Duodenal mucosa (tissue), 2 donors: ENCODE data around the gene NQO2.

Source experiments
- H3K27ac ChIP-seq: one replicate; pipeline ENCODE4 v1.7.0; 2013; ENCODE audit warnings: low read depth, low read length
- H3K27me3 ChIP-seq, 2 donors: one replicate each; pipeline ENCODE4 v1.7.0; 2013; ENCODE audit warnings: low read length in 2 of 2, control low read depth in 1 of 2; ENCODE audit not compliant: insufficient read depth in 2 of 2, control insufficient read depth in 1 of 2
- H3K36me3 ChIP-seq, 2 donors: one replicate each; pipeline ENCODE4 v1.7.0; 2013; ENCODE audit warnings: low read length in 2 of 2, control low read depth in 1 of 2; ENCODE audit not compliant: insufficient read depth in 2 of 2, control insufficient read depth in 1 of 2
- H3K4me1 ChIP-seq, 2 donors: one replicate each; pipeline ENCODE4 v1.7.0; 2013; ENCODE audit warnings: low read length in 2 of 2, control low read depth in 1 of 2; ENCODE audit not compliant: insufficient read depth in 2 of 2, control insufficient read depth in 1 of 2
- H3K4me3 ChIP-seq, 2 donors: one replicate each; pipeline ENCODE4 v1.7.0; 2013; ENCODE audit warnings: low read length in 2 of 2, low read depth in 1 of 2
- H3K9ac ChIP-seq, 2 donors: one replicate each; pipeline ENCODE4 v1.7.0; 2013; ENCODE audit warnings: low read length in 2 of 2, low read depth in 1 of 2
- H3K9me3 ChIP-seq, 2 donors: one replicate each; pipeline ENCODE4 v1.7.0; 2013; ENCODE audit warnings: low read length in 2 of 2, control low read depth in 1 of 2; ENCODE audit not compliant: control insufficient read depth in 1 of 2

The NQO2 gene

DNA sequence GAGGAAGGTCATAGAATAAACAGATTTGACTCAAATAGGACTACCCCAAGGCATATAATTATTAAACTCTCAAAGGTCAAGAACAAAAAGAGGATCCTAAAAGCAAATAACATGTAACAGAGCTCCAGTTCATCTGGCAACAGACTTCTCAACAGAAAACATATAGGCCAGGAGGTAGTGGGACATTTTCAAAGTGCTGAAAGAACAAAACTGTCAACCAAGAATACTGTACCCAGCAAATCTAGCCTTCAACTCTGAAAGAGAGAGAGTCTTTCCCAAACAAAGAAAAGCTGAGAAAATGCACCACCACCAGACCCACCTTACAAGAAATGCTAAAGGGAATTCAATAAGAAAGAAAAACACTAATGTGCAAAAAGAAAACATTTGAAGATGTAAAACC is 11.9 kb downstream of the NQO2 start:
- H3K27me3 ChIP-seq = no peaks in the 10 kb centered on the region
- H3K36me3 ChIP-seq = peaks cover 26 to 59% of the 10 kb centered on the region in 2 donors
- H3K4me3 ChIP-seq = no peak overlapping the region
- H3K4me1 ChIP-seq = peaks cover 0 to 4% of the 10 kb centered on the region in 2 donors
- no peak overlapping the region for H3K9ac ChIP-seq
- H3K27ac ChIP-seq = no peak overlapping the region
- H3K9me3 ChIP-seq = peaks cover 0 to 16% of the 10 kb centered on the region in 2 donors

- Histone ChIP-seq H3K9me3 (peaks cover 0 to 16% of the 10 kb centered on the region in 2 donors), H3K36me3 (peaks cover 32 to 60% of the 10 kb centered on the region in 2 donors), H3K4me1 (peaks cover 0 to 4% of the 10 kb centered on the region in 2 donors), H3K9ac (no peak overlapping the region), H3K4me3 (no peak overlapping the region), H3K27ac (no peak overlapping the region), H3K27me3 (no peaks in the 10 kb centered on the region)
Measured at GRCh38 chr6:3013486-3013885, 13.8 kb downstream of the NQO2 start.

- peaks cover 0 to 6% of the 10 kb centered on the region in 2 donors for H3K4me1 ChIP-seq
- no peak overlapping the region for H3K4me3 ChIP-seq
- no peak overlapping the region for H3K9ac ChIP-seq
- peaks cover 32 to 60% of the 10 kb centered on the region in 2 donors for H3K36me3 ChIP-seq
- no peak overlapping the region for H3K27ac ChIP-seq
- no peaks in the 10 kb centered on the region for H3K27me3 ChIP-seq
- H3K9me3 ChIP-seq = peaks cover 0 to 16% of the 10 kb centered on the region in 2 donors
Measured at GRCh38 chr6:3013901-3014674, 14.4 kb downstream of the NQO2 start.

DNA sequence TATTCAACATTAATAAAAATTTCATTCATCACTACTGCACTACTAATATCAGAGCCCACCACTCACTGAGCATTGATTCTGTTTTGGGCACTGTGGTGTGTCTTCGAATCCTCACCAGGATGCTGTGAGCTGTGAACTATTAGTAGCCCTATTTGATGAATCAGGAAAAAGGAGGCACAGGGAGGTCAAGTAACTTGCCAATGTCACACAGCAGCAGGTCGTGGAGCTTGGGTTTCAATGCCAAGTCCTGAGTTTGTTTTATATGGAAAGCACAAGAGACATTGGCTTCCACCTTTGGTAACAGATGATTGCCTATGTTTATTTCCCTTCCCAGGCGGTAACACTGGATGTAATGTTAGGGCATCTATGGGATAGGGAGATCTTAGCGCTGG is 15.0 kb downstream of the NQO2 start:
- no peaks in the 10 kb centered on the region for H3K27me3 ChIP-seq
- peaks cover 0 to 9% of the 10 kb centered on the region in 2 donors for H3K4me1 ChIP-seq
- no peak overlapping the region for H3K27ac ChIP-seq
- H3K9me3 ChIP-seq = peaks cover 0 to 16% of the 10 kb centered on the region in 2 donors
- H3K36me3 ChIP-seq = peaks cover 32 to 60% of the 10 kb centered on the region in 2 donors
- H3K9ac ChIP-seq = no peak overlapping the region
- no peak overlapping the region for H3K4me3 ChIP-seq

GRCh38 chr6:3015144-3015543 is 15.4 kb downstream of the NQO2 start:
- H3K27ac ChIP-seq = no peak overlapping the region
- H3K9me3 ChIP-seq = peaks cover 0 to 16% of the 10 kb centered on the region in 2 donors
- H3K27me3 ChIP-seq = no peaks in the 10 kb centered on the region
- H3K9ac ChIP-seq = no peak overlapping the region
- H3K36me3 ChIP-seq = peaks cover 32 to 63% of the 10 kb centered on the region in 2 donors
- peaks cover 0 to 6% of the 10 kb centered on the region in 2 donors for H3K4me1 ChIP-seq
- H3K4me3 ChIP-seq = no peak overlapping the region

DNA sequence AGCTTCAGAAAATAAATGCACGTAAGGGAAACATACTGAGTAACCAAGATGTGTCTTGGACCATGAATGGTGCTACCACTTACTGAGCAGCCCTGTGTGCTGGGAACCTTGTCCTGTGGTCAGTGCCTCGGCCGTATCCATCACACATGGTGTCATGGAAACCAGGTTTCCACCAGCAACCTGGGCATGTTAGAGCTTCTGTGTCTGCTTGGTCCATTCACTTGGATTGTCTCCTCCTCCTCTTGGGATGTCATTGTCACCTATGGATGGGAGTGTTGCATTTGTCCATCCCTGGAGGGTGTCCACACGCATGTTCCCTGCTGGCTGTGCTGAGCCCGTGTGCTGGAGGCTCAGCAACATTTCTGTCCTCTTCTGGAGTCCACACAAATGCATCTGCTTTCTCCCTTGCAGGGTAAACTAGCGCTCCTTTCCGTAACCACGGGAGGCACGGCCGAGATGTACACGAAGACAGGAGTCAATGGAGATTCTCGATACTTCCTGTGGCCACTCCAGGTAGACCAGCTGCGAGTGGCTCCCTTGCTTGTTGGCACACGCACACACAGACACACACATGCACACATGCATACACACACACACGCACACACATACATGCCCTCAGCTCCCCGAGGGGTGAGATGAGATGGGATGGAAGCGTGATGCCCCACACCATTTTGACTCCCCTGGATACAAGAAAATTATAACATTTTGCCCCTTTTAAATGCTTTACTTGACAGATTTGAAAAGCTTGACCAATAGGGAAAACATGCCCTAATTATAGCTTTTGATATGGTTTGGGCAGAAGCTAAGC is 17.0 kb downstream of the NQO2 start:
- Histone ChIP-seq H3K27ac (no peak overlapping the region), H3K9me3 (peaks cover 0 to 7% of the 10 kb centered on the region in 2 donors), H3K9ac (no peak overlapping the region), H3K36me3 (peaks cover 29 to 57% of the 10 kb centered on the region in 2 donors), H3K27me3 (no peaks in the 10 kb centered on the region), H3K4me1 (peaks cover 0 to 6% of the 10 kb centered on the region in 2 donors), H3K4me3 (no peak overlapping the region)

DNA sequence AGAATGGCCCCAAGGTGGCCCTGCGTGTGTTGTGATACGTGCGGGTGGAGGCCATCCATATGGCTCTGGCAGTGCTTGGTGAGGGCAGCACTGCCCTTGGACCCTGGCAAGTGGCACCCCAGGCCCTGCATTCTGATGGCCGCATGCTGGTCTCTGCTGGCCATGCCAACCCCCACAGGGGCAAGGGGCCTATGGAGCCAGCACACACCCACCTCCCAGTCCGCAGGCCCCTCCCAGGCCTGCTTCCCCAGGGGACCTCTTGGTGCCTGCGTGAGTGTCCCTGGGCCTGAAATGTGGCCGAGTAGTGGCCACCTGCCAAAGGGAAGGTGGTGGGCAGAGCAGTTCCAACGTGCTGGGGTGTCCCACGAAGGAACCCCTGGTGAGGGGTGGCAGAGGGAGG is 17.6 kb downstream of the NQO2 start:
- Histone ChIP-seq H3K27me3 (no peaks in the 10 kb centered on the region), H3K27ac (no peak overlapping the region), H3K4me3 (no peak overlapping the region), H3K9ac (no peak overlapping the region), H3K36me3 (peaks cover 24 to 51% of the 10 kb centered on the region in 2 donors), H3K4me1 (peaks cover 0 to 9% of the 10 kb centered on the region in 2 donors), H3K9me3 (peaks cover 0 to 1% of the 10 kb centered on the region in 2 donors)

- Histone ChIP-seq H3K9ac (no peak overlapping the region), H3K4me1 (peaks cover 2 to 24% of the 10 kb centered on the region in 2 donors), H3K27ac (no peak overlapping the region), H3K36me3 (peaks cover 11 to 40% of the 10 kb centered on the region in 2 donors), H3K27me3 (no peaks in the 10 kb centered on the region), H3K9me3 (no peaks in the 10 kb centered on the region), H3K4me3 (no peak overlapping the region)
Measured at GRCh38 chr6:3019065-3019464, 19.4 kb downstream of the NQO2 start.

GRCh38 chr6:3019749-3020320 is 20.1 kb downstream of the NQO2 start:
- no peaks in the 10 kb centered on the region for H3K27me3 ChIP-seq
- no peak overlapping the region for H3K27ac ChIP-seq
- no peak overlapping the region for H3K4me3 ChIP-seq
- peaks cover 7 to 27% of the 10 kb centered on the region in 2 donors for H3K4me1 ChIP-seq
- H3K36me3 ChIP-seq = peaks cover 8 to 33% of the 10 kb centered on the region in 2 donors
- H3K9me3 ChIP-seq = no peaks in the 10 kb centered on the region
- H3K9ac ChIP-seq = no peak overlapping the region
